Smooth muscle cell (in vitro differentiated cells): ENCODE results near the gene PALM2AKAP2. TPM values are rescaled to one million over a fixed set of nuclear protein-coding genes. Genes with fewer than 3 reads are reported as not detected.

Experiments used
- DNase-seq: peaks from one replicate; lab custom pipeline; 2025; ENCODE audit not compliant: unreplicated experiment; lab: John Stamatoyannopoulos, UW
- H2AFZ ChIP-seq: fragments of 200-600 bp; sonication (generic); 2 replicates; pipeline ENCODE4 v1.6.0; 2016; ENCODE audit warnings: antibody characterized with exemption, low read depth, mild to moderate bottlenecking
- H3F3A ChIP-seq: fragments of 200-600 bp; sonication (generic); 2 replicates; pipeline ENCODE4 v1.6.0; 2017; ENCODE audit warnings: antibody characterized with exemption, low read depth
- H3K27ac ChIP-seq: fragments of 200-600 bp; sonication (generic); 2 replicates; pipeline ENCODE4 v1.5.1; 2016; ENCODE audit warnings: low read depth, mild to moderate bottlenecking
- H3K27me3 ChIP-seq: fragments of 200-600 bp; sonication (generic); 2 replicates; pipeline ENCODE4 v1.6.1; 2016; ENCODE audit warnings: low read depth, mild to moderate bottlenecking
- H3K36me3 ChIP-seq: fragments of 200-600 bp; sonication (generic); 2 replicates; pipeline ENCODE4 v1.5.1; 2016; ENCODE audit warnings: low read depth
- H3K4me1 ChIP-seq: fragments of 200-600 bp; sonication (generic); 2 replicates; pipeline ENCODE4 v1.5.1; 2016; ENCODE audit warnings: low read depth
- H3K4me2 ChIP-seq: fragments of 200-600 bp; sonication (generic); 2 replicates; pipeline ENCODE4 v1.6.0; 2016; ENCODE audit warnings: mild to moderate bottlenecking
- H3K4me3 ChIP-seq: fragments of 200-600 bp; sonication (generic); 2 replicates; pipeline ENCODE4 v1.5.1; 2016; ENCODE audit warnings: mild to moderate bottlenecking
- H3K79me2 ChIP-seq: fragments of 200-600 bp; sonication (generic); 2 replicates; pipeline ENCODE4 v1.6.0; 2016; ENCODE audit warnings: low read depth, mild to moderate bottlenecking
- H3K9ac ChIP-seq: fragments of 200-600 bp; sonication (generic); 2 replicates; pipeline ENCODE4 v1.6.0; 2016; ENCODE audit warnings: low read depth
- H3K9me3 ChIP-seq: fragments of 200-600 bp; sonication (generic); replicated peaks from 2 replicates; pipeline ENCODE4 v1.5.1; 2016; ENCODE audit warnings: low read depth
- H4K20me1 ChIP-seq: fragments of 200-600 bp; sonication (generic); 2 replicates; pipeline ENCODE4 v1.6.0; 2016; ENCODE audit warnings: low read depth
- CTCF ChIP-seq: fragments of 200-600 bp; sonication (generic); IDR thresholded peaks from 2 replicates; pipeline ENCODE4 v1.5.1; 2017; ENCODE audit warnings: borderline replicate concordance, mild to moderate bottlenecking, antibody characterized with exemption; ENCODE audit not compliant: insufficient read depth, poor library complexity, severe bottlenecking
- WGBS: methylation state at CpG from one replicate; pipeline ENCODE4 v1.1.7; 2016; ENCODE audit warnings: low lambda C conversion rate; 5-methylcytosine and 5-hydroxymethylcytosine counted together
- polyA plus RNA-seq: library from polyadenylated mRNA; unstranded; fragments of >200 nt; fragmentation: Nextera tagmentation; extraction: Ambion mirVana; gene quantifications from 2 replicates; pipeline ENCODE4 v1.2.1, GENCODE V29; 2016
- total RNA-seq: library from RNA; depleted of rRNA; stranded (reverse); fragments of >200 nt; gene quantifications from 2 replicates; pipeline ENCODE4 v1.2.3, GENCODE V29; 2014

The PALM2AKAP2 gene
- total and polyA plus RNA-seq, 2 experiments from 2014 or later = 5.8 to 9.3 TPM

GRCh38 chr9:109793921-109794320, 13.9 kb downstream of the PALM2AKAP2 start:
- Histone ChIP-seq H3K9me3 (no peaks in the 10 kb centered on the region), H3F3A (peaks cover 10% of the 10 kb centered on the region), H3K79me2 (peaks cover 81% of the 10 kb centered on the region), H3K36me3 (no peaks in the 10 kb centered on the region), H3K4me1 (peaks cover 24% of the 10 kb centered on the region), H3K27me3 (no peaks in the 10 kb centered on the region), H2AFZ (no peak overlapping the region), H3K9ac (peak overlapping the region; percentile 59), H4K20me1 (no peaks in the 10 kb centered on the region), H3K27ac (peak overlapping the region; percentile 88), H3K4me3 (no peak overlapping the region), H3K4me2 (peak overlapping the region; percentile 60)
- no peak for TF ChIP-seq CTCF
- WGBS = 46% methylated on average over 4 of the region's 4 CpGs
- no peak for DNase-seq

- H3K27me3 ChIP-seq = no peaks in the 10 kb centered on the region
- H3F3A ChIP-seq = peaks cover 14% of the 10 kb centered on the region
- no peaks in the 10 kb centered on the region for H3K36me3 ChIP-seq
- DNase-seq = no peak
- no peaks in the 10 kb centered on the region for H3K9me3 ChIP-seq
- peak overlapping the region; percentile 88 for H3K27ac ChIP-seq
- no peak for TF ChIP-seq CTCF
- no peak overlapping the region for H2AFZ ChIP-seq
- no peak overlapping the region for H3K4me3 ChIP-seq
- H4K20me1 ChIP-seq = no peaks in the 10 kb centered on the region
- H3K9ac ChIP-seq = peak overlapping the region; percentile 59
- peak overlapping the region; percentile 60 for H3K4me2 ChIP-seq
- 51% methylated on average over 4 of the region's 4 CpGs for WGBS
- peaks cover 24% of the 10 kb centered on the region for H3K4me1 ChIP-seq
- H3K79me2 ChIP-seq = peaks cover 77% of the 10 kb centered on the region
These were observed 14.5 kb downstream of the PALM2AKAP2 start for GRCh38 chr9:109794361-109795012.

- no peaks in the 10 kb centered on the region for H3K27me3 ChIP-seq
- no peaks in the 10 kb centered on the region for H3K36me3 ChIP-seq
- no peaks in the 10 kb centered on the region for H4K20me1 ChIP-seq
- 93% methylated on average over 3 of the region's 3 CpGs for WGBS
- no peak overlapping the region for H3K9ac ChIP-seq
- H3F3A ChIP-seq = peaks cover 15% of the 10 kb centered on the region
- no peak for TF ChIP-seq CTCF
- no peaks in the 10 kb centered on the region for H3K9me3 ChIP-seq
- no peak overlapping the region for H3K4me3 ChIP-seq
- peaks cover 24% of the 10 kb centered on the region for H3K4me1 ChIP-seq
- H3K27ac ChIP-seq = no peak overlapping the region
- no peak for DNase-seq
- peaks cover 68% of the 10 kb centered on the region for H3K79me2 ChIP-seq
- H3K4me2 ChIP-seq = no peak overlapping the region
- no peak overlapping the region for H2AFZ ChIP-seq
These were observed 15.6 kb downstream of the PALM2AKAP2 start for GRCh38 chr9:109795613-109796012.

GRCh38 chr9:109796078-109796477, 16.1 kb downstream of the PALM2AKAP2 start:
- H3K4me1 ChIP-seq = peaks cover 24% of the 10 kb centered on the region
- no peaks in the 10 kb centered on the region for H3K27me3 ChIP-seq

More at GRCh38 chr9:109796078-109796477, 16.1 kb downstream of the PALM2AKAP2 start:
- no peak overlapping the region for H3K4me3 ChIP-seq
- no peak for DNase-seq
- no peak overlapping the region for H3K27ac ChIP-seq
- H3K9me3 ChIP-seq = no peaks in the 10 kb centered on the region
- H3K79me2 ChIP-seq = peaks cover 68% of the 10 kb centered on the region
- no peak overlapping the region for H3K9ac ChIP-seq
- H3K36me3 ChIP-seq = no peaks in the 10 kb centered on the region
- H3F3A ChIP-seq = peaks cover 15% of the 10 kb centered on the region
- TF ChIP-seq CTCF = no peak
- no peak overlapping the region for H2AFZ ChIP-seq
- no peaks in the 10 kb centered on the region for H4K20me1 ChIP-seq
- H3K4me2 ChIP-seq = no peak overlapping the region
- 94% methylated on average over 1 of the region's 1 CpG for WGBS
